GM23248 (cell line): ENCODE measurements around the gene HM13. TPM values are rescaled to one million over a fixed set of nuclear protein-coding genes. Genes with fewer than 3 reads are reported as not detected.

Source experiments
- DNase-seq: peaks from one replicate; pipeline ENCODE4 v3.0.0-alpha.2; 2015
- H2AFZ ChIP-seq: fragments of 200-600 bp; sonication (generic); 2 replicates; pipeline ENCODE4 v1.6.1; 2016; ENCODE audit warnings: antibody characterized with exemption
- H3F3A ChIP-seq: fragments of 200-600 bp; sonication (generic); 2 replicates; pipeline ENCODE4 v1.6.1; 2016; ENCODE audit warnings: mild to moderate bottlenecking, antibody characterized with exemption, mixed run types; ENCODE audit not compliant: insufficient read depth
- H3K27ac ChIP-seq: fragments of 200-600 bp; sonication (generic); 2 replicates; pipeline ENCODE4 v1.5.1; 2016; ENCODE audit warnings: mild to moderate bottlenecking
- H3K27me3 ChIP-seq: fragments of 200-600 bp; sonication (generic); replicated peaks from 2 replicates; pipeline ENCODE4 v1.6.1; 2016; ENCODE audit warnings: mild to moderate bottlenecking; ENCODE audit not compliant: insufficient read depth
- H3K36me3 ChIP-seq: fragments of 200-600 bp; sonication (generic); 2 replicates; pipeline ENCODE4 v1.6.1; 2016; ENCODE audit warnings: low read depth, mild to moderate bottlenecking
- H3K4me1 ChIP-seq: fragments of 200-600 bp; sonication (generic); 2 replicates; pipeline ENCODE4 v1.6.1; 2016; ENCODE audit warnings: mild to moderate bottlenecking; ENCODE audit not compliant: insufficient read depth
- H3K4me2 ChIP-seq: fragments of 200-600 bp; sonication (generic); one replicate; pipeline ENCODE4 v1.6.1; 2016; ENCODE audit warnings: mild to moderate bottlenecking; ENCODE audit not compliant: unreplicated experiment
- H3K4me3 ChIP-seq: fragments of 200-600 bp; sonication (generic); 2 replicates; pipeline ENCODE4 v1.5.1; 2016; ENCODE audit warnings: mild to moderate bottlenecking
- H3K79me2 ChIP-seq: fragments of 200-600 bp; sonication (generic); 2 replicates; pipeline ENCODE4 v1.6.1; 2016; ENCODE audit warnings: mild to moderate bottlenecking; ENCODE audit not compliant: insufficient read depth
- H3K9ac ChIP-seq: fragments of 200-600 bp; sonication (generic); 2 replicates; pipeline ENCODE4 v1.6.1; 2016; ENCODE audit warnings: mild to moderate bottlenecking
- H3K9me2 ChIP-seq: fragments of 200-600 bp; sonication (generic); 2 replicates; pipeline ENCODE4 v1.6.1; 2016; ENCODE audit warnings: mixed run types, mild to moderate bottlenecking, moderate library complexity; ENCODE audit not compliant: insufficient read depth
- H3K9me3 ChIP-seq: fragments of 200-600 bp; sonication (generic); one replicate; pipeline ENCODE4 v1.6.1; 2017; ENCODE audit warnings: low read depth
- H4K20me1 ChIP-seq: fragments of 200-600 bp; sonication (generic); 2 replicates; pipeline ENCODE4 v1.6.0; 2016; ENCODE audit not compliant: insufficient read depth
- EZH2 ChIP-seq: fragments of 200-600 bp; sonication (generic); IDR thresholded peaks from 2 replicates; pipeline ENCODE4 v1.6.1; 2018; ENCODE audit warnings: antibody characterized with exemption, mild to moderate bottlenecking; ENCODE audit not compliant: insufficient read depth, poor library complexity, severe bottlenecking
- EZH2phosphoT487 ChIP-seq: fragments of 200-600 bp; sonication (generic); IDR thresholded peaks from 2 replicates; pipeline ENCODE4 v1.6.1; 2018; ENCODE audit warnings: antibody characterized with exemption, moderate library complexity, mild to moderate bottlenecking, low read depth; ENCODE audit not compliant: insufficient read depth
- WGBS, 2 experiments: methylation state at CpG; one replicate each; pipeline ENCODE4 v1.1.6; 2015 to 2017; ENCODE audit warnings: low lambda C conversion rate in 2 of 2, low coverage in 1 of 2; ENCODE audit errors: missing lambda C conversion rate in 2 of 2; 5-methylcytosine and 5-hydroxymethylcytosine counted together
- in situ Hi-C: fragments of 300-500 bp; cut with MboI; formaldehyde crosslinking; loops from 2 replicates; pipeline ENCODE4 v1.15.0; 2020
- polyA plus RNA-seq: library from polyadenylated mRNA; unstranded; fragments of >200 nt; fragmentation: Nextera tagmentation; extraction: Ambion mirVana; gene quantifications from 2 replicates; pipeline ENCODE4 v1.2.1, GENCODE V29; 2016
- total RNA-seq: library from RNA; depleted of rRNA; stranded (reverse); fragments of >200 nt; shearing (Covaris generic); gene quantifications from 2 replicates; pipeline ENCODE4 v1.2.3, GENCODE V29; 2014

HM13 gene
- total and polyA plus RNA-seq, 2 experiments from 2014 or later: 117 to 424 TPM

GRCh38 chr20:31540406-31540805 lies 26.2 kb downstream of the HM13 start:
- no peak for DNase-seq
- H3K9me3 ChIP-seq: no peaks in the 10 kb centered on the region
- H3K36me3 ChIP-seq: peaks cover 24% of the 10 kb centered on the region; the same call in 1 of the 2 replicates
- no peak overlapping the region for H3K9ac ChIP-seq
- peaks cover 72% of the 10 kb centered on the region for H3K79me2 ChIP-seq
- H3K4me2 ChIP-seq: no peak overlapping the region
- H3F3A ChIP-seq: peaks cover 80% of the 10 kb centered on the region
- no peaks in the 10 kb centered on the region for H3K9me2 ChIP-seq
- in situ Hi-C loops: no loop called here
- H3K27me3 ChIP-seq: no peaks in the 10 kb centered on the region
- H3K4me1 ChIP-seq: peaks cover 51% of the 10 kb centered on the region
- H4K20me1 ChIP-seq: no peaks in the 10 kb centered on the region
- H3K4me3 ChIP-seq: no peak overlapping the region
- no peak for TF ChIP-seq EZH2
- TF ChIP-seq EZH2phosphoT487: no peak
- H2AFZ ChIP-seq: no peak overlapping the region
- 83 to 85% methylated on average over 3 of the region's 3 CpGs for WGBS, 2 experiments
- peak overlapping the region; percentile 92 for H3K27ac ChIP-seq

- Histone ChIP-seq H3K27ac (peak overlapping the region; percentile 92), H3K79me2 (peaks cover 71% of the 10 kb centered on the region), H3F3A (peaks cover 85% of the 10 kb centered on the region), H3K4me3 (no peak overlapping the region), H3K36me3 (peaks cover 18% of the 10 kb centered on the region; the same call in 1 of the 2 replicates), H3K9ac (peak overlapping the region; percentile 67), H3K4me2 (peak overlapping the region; percentile 66), H3K4me1 (peaks cover 65% of the 10 kb centered on the region), H4K20me1 (no peaks in the 10 kb centered on the region), H2AFZ (no peak overlapping the region), H3K27me3 (no peaks in the 10 kb centered on the region), H3K9me3 (no peaks in the 10 kb centered on the region), H3K9me2 (no peaks in the 10 kb centered on the region)
- in situ Hi-C loops: no loop called here
- TF ChIP-seq EZH2phosphoT487 (no peak), EZH2 (no peak)
- WGBS, 2 experiments: 14 to 18% methylated on average over 7 of the region's 7 CpGs
- peak; percentile 76 for DNase-seq
Measured at GRCh38 chr20:31542201-31542842, 28.1 kb downstream of the HM13 start.

- DNase-seq: no peak
- peaks cover 84% of the 10 kb centered on the region for H3F3A ChIP-seq
- H3K9me3 ChIP-seq: no peaks in the 10 kb centered on the region
- peaks cover 71% of the 10 kb centered on the region for H3K79me2 ChIP-seq
- peaks cover 70% of the 10 kb centered on the region for H3K4me1 ChIP-seq
- H4K20me1 ChIP-seq: no peaks in the 10 kb centered on the region
- no peak overlapping the region for H3K4me3 ChIP-seq
- H3K9me2 ChIP-seq: no peaks in the 10 kb centered on the region
- no peak overlapping the region for H3K4me2 ChIP-seq
- H3K9ac ChIP-seq: peak overlapping the region; percentile 67
- in situ Hi-C loops: no loop called here
- no peaks in the 10 kb centered on the region for H3K27me3 ChIP-seq
- TF ChIP-seq EZH2phosphoT487 (no peak), EZH2 (no peak)
- peaks cover 20% of the 10 kb centered on the region for H3K36me3 ChIP-seq
- 96 to 97% methylated on average over 8 of the region's 8 CpGs for WGBS, 2 experiments
- peak overlapping the region; percentile 92 for H3K27ac ChIP-seq
- no peak overlapping the region for H2AFZ ChIP-seq
Measured at GRCh38 chr20:31542963-31543362, 28.7 kb downstream of the HM13 start.

GRCh38 chr20:31543966-31544598 lies 29.8 kb downstream of the HM13 start:
- 0% methylated on average over 1 of the region's 1 CpG for WGBS, 2 experiments
- Histone ChIP-seq H3K9ac (peak overlapping the region; percentile 63), H3K9me2 (no peaks in the 10 kb centered on the region)

More at GRCh38 chr20:31543966-31544598, 29.8 kb downstream of the HM13 start:
- H2AFZ ChIP-seq: no peak overlapping the region
- peaks cover 17% of the 10 kb centered on the region for H3K36me3 ChIP-seq
- H3K9me3 ChIP-seq: no peaks in the 10 kb centered on the region
- no peak overlapping the region for H3K4me3 ChIP-seq
- TF ChIP-seq EZH2phosphoT487 (no peak), EZH2 (no peak)
- H3K79me2 ChIP-seq: peaks cover 71% of the 10 kb centered on the region
- in situ Hi-C loops: no loop called here
- H3K27ac ChIP-seq: peak overlapping the region; percentile 92
- H4K20me1 ChIP-seq: no peaks in the 10 kb centered on the region
- DNase-seq: peak; percentile 97
- H3K4me2 ChIP-seq: peak overlapping the region; percentile 29
- H3K27me3 ChIP-seq: no peaks in the 10 kb centered on the region
- H3F3A ChIP-seq: peaks cover 82% of the 10 kb centered on the region
- H3K4me1 ChIP-seq: peaks cover 78% of the 10 kb centered on the region
